Liver (tissue), 9 donors: ENCODE data around the gene NDC1. TPM values are rescaled to one million over a fixed set of nuclear protein-coding genes. Genes with fewer than 3 reads are reported as not detected.

ENCODE experiments used
- DNase-seq: peaks from one replicate; pipeline ENCODE4 v3.0.0-alpha.2; 2017; ENCODE audit warnings: low spot score
- H3K27ac ChIP-seq, 2 donors: one replicate each; pipeline ENCODE4 v1.7.0; 2013; ENCODE audit warnings: inconsistent platforms in 2 of 2, low read length in 2 of 2, control low read depth in 1 of 2, low read depth in 1 of 2, mild to moderate bottlenecking in 1 of 2
- H3K27me3 ChIP-seq, 4 donors: one replicate each; pipeline versions ENCODE4 v1.6.1 to v1.7.0; 2013; ENCODE audit warnings: low read length in 3 of 4, inconsistent platforms in 1 of 4, mild to moderate bottlenecking in 1 of 4, moderate library complexity in 1 of 4; ENCODE audit not compliant: control insufficient read depth in 4 of 4, insufficient read depth in 4 of 4
- H3K36me3 ChIP-seq, 4 donors: one replicate each; pipeline versions ENCODE4 v1.6.1 to v1.7.0; 2013; ENCODE audit warnings: low read length in 3 of 4, mild to moderate bottlenecking in 3 of 4, low read depth in 1 of 4, moderate library complexity in 1 of 4; ENCODE audit not compliant: control insufficient read depth in 4 of 4, insufficient read depth in 3 of 4
- H3K4me1 ChIP-seq, 4 donors: one replicate each; pipeline versions ENCODE4 v1.6.1 to v1.7.0; 2013; ENCODE audit warnings: low read length in 3 of 4, mild to moderate bottlenecking in 3 of 4, moderate library complexity in 1 of 4; ENCODE audit not compliant: control insufficient read depth in 4 of 4, insufficient read depth in 4 of 4
- H3K4me3 ChIP-seq, 3 donors: one replicate each; pipeline versions ENCODE4 v1.6.1 to v1.7.0; 2013; ENCODE audit warnings: low read length in 3 of 3, control low read depth in 1 of 3, low read depth in 1 of 3, mild to moderate bottlenecking in 1 of 3
- H3K9ac ChIP-seq, 2 donors: one replicate each; pipeline ENCODE4 v1.7.0; 2013; ENCODE audit warnings: low read length in 2 of 2, mild to moderate bottlenecking in 2 of 2, moderate library complexity in 2 of 2, control low read depth in 1 of 2, low read depth in 1 of 2
- H3K9me3 ChIP-seq, 4 donors: one replicate each; pipeline versions ENCODE4 v1.6.1 to v1.7.0; 2013; ENCODE audit warnings: low read length in 3 of 4; ENCODE audit not compliant: control insufficient read depth in 4 of 4
- EGR1 ChIP-seq, 2 donors: IDR thresholded peaks; 2 replicates each; pipeline ENCODE4 v1.6.1; 2016 to 2018; ENCODE audit warnings: antibody characterized with exemption in 2 of 2, low read depth in 2 of 2
- FOXA1 ChIP-seq: IDR thresholded peaks from 2 replicates; pipeline ENCODE4 v1.6.1; 2016; ENCODE audit warnings: antibody characterized with exemption
- GABPA ChIP-seq, 2 donors: IDR thresholded peaks in 1 of 2; conservative IDR thresholded peaks in 1 of 2; 2 replicates each; pipeline ENCODE4 v1.6.1; 2016; ENCODE audit warnings: antibody characterized with exemption in 2 of 2, mild to moderate bottlenecking in 1 of 2, moderate library complexity in 1 of 2
- HNF4A ChIP-seq, 2 donors: conservative IDR thresholded peaks; 2 replicates each; pipeline ENCODE4 v1.6.1; 2016; ENCODE audit warnings: antibody characterized with exemption in 2 of 2, mild to moderate bottlenecking in 2 of 2
- HNF4G ChIP-seq: IDR thresholded peaks from 2 replicates; pipeline ENCODE4 v1.6.1; 2016; ENCODE audit warnings: antibody characterized with exemption
- REST ChIP-seq: IDR thresholded peaks from 2 replicates; pipeline ENCODE4 v1.6.1; 2016; ENCODE audit warnings: antibody characterized with exemption, mild to moderate bottlenecking
- RXRA ChIP-seq, 2 donors: IDR thresholded peaks; 2 replicates each; pipeline ENCODE4 v1.6.1; 2017 to 2018; ENCODE audit warnings: antibody characterized with exemption in 2 of 2, mild to moderate bottlenecking in 1 of 2
- SP1 ChIP-seq: IDR thresholded peaks from 2 replicates; pipeline ENCODE4 v1.6.1; 2018; ENCODE audit warnings: antibody characterized with exemption, mild to moderate bottlenecking
- TAF1 ChIP-seq: conservative IDR thresholded peaks from 2 replicates; pipeline ENCODE4 v1.6.1; 2016; ENCODE audit warnings: antibody characterized with exemption, mild to moderate bottlenecking
- YY1 ChIP-seq: IDR thresholded peaks from 2 replicates; pipeline ENCODE4 v1.6.1; 2016; ENCODE audit warnings: antibody characterized with exemption, mild to moderate bottlenecking
- ZBTB33 ChIP-seq: IDR thresholded peaks from 2 replicates; pipeline ENCODE4 v1.6.1; 2016; ENCODE audit warnings: antibody characterized with exemption
- WGBS: extraction: QIAGEN DNeasy Blood & Tissue Kit; methylation state at CpG from one replicate; pipeline ENCODE4 v1.1.7; 2013; 5-methylcytosine and 5-hydroxymethylcytosine counted together
- polyA plus RNA-seq, 2 donors: library from polyadenylated mRNA; stranded (reverse) in 1 of 2; unstranded in 1 of 2; fragments of 200-250 nt in 1 of 2; fragments of >200 nt in 1 of 2; fragmentation: Nextera tagmentation in 1 of 2; extraction: Ambion mirVana in 1 of 2; gene quantifications; one replicate each; pipeline versions ENCODE4 v1.2.1 to v1.2.3, GENCODE V29; 2013 to 2015
- total RNA-seq, 2 donors: library from RNA; depleted of rRNA; stranded (reverse); fragments of >200 nt; gene quantifications; one replicate each; pipeline ENCODE4 v1.2.3, GENCODE V29; 2014
- TF ChIP-seq, protein P1 (sequence below): fragments of 150-350 bp; IDR thresholded peaks from 2 replicates; pipeline ENCODE4 v1.5.1; 2017; ENCODE audit warnings: improper control_type of control experiment, low read depth, low read length; ENCODE audit not compliant: missing input control
- TF ChIP-seq, protein P2 (sequence below): IDR thresholded peaks from 2 replicates; pipeline ENCODE4 v1.6.1; 2016; ENCODE audit warnings: antibody characterized with exemption
- TF ChIP-seq, protein P3 (sequence below): IDR thresholded peaks from 2 replicates; pipeline ENCODE4 v1.6.1; 2016; ENCODE audit warnings: antibody characterized with exemption
- donor health status: healthy.
- donor health status: healthy.
- donor health status: healthy.
- donor health status: healthy.
- donor health status: healthy.

The NDC1 gene
- total and polyA plus RNA-seq, 4 donors: 2.2 to 17.9 (median 5.8) TPM

DNA sequence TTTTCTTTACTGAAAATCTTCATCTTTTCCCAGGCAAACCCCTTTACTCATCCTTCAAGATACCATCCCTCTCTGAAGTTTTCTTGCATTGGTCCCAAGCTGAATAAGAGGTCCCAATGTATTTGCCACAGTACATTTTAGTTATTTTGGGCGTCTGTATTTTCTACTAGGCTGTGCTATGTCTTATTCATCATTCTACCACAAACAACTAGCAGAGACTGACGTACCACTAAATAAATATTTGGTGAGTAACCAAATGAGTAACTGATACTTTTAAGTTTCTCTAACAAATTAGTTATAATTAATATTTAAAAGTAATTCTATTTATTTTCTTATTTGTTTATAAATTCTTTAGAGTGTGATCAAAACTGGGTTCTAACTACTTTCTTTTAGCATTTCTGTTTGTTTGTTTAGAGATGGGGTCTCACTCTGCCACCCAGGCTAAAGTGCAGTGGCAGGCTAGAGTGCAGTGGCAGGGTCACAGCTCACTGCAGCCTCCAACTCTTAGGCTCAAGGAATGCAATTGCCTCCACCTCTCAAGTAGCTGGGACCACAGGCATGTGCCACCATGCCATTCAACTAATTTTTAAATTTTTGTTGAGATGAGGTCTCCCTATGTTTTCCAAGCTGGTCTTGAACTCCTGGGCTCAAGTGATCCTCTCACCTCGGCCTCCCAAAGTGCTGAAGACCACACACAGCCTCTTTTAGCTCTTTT is 33.1 kb downstream of the NDC1 start:
- no peak for TF ChIP-seq FOXA1
- no peak for TF ChIP-seq REST
- no peak for TF ChIP-seq RXRA (IDR thresholded peaks at IDR 0.05)
- no peak for TF ChIP-seq TAF1
- TF ChIP-seq ZBTB33: no peak
- no peak for TF ChIP-seq HNF4G
- TF ChIP-seq YY1: no peak
- TF ChIP-seq, protein P1, sequence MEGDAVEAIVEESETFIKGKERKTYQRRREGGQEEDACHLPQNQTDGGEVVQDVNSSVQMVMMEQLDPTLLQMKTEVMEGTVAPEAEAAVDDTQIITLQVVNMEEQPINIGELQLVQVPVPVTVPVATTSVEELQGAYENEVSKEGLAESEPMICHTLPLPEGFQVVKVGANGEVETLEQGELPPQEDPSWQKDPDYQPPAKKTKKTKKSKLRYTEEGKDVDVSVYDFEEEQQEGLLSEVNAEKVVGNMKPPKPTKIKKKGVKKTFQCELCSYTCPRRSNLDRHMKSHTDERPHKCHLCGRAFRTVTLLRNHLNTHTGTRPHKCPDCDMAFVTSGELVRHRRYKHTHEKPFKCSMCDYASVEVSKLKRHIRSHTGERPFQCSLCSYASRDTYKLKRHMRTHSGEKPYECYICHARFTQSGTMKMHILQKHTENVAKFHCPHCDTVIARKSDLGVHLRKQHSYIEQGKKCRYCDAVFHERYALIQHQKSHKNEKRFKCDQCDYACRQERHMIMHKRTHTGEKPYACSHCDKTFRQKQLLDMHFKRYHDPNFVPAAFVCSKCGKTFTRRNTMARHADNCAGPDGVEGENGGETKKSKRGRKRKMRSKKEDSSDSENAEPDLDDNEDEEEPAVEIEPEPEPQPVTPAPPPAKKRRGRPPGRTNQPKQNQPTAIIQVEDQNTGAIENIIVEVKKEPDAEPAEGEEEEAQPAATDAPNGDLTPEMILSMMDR: no peak
- no peak for TF ChIP-seq HNF4A (conservative IDR thresholded peaks at IDR 0.05)
- TF ChIP-seq GABPA (IDR thresholded peaks at IDR 0.05 in 1 of 2, conservative IDR thresholded peaks at IDR 0.05 in 1 of 2): no peak
- TF ChIP-seq, protein P2, sequence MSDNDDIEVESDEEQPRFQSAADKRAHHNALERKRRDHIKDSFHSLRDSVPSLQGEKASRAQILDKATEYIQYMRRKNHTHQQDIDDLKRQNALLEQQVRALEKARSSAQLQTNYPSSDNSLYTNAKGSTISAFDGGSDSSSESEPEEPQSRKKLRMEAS: no peak
- TF ChIP-seq SP1: no peak
- no peaks in the 10 kb centered on the region for H3K9me3 ChIP-seq
- H3K36me3 ChIP-seq: peaks cover 2 to 13% (median 5%) of the 10 kb centered on the region in 4 donors
- no peak for DNase-seq
- 97% methylated on average over 3 of the region's 3 CpGs for WGBS
- H3K27me3 ChIP-seq: no peaks in the 10 kb centered on the region
- H3K27ac ChIP-seq: no peak overlapping the region
- no peaks in the 10 kb centered on the region for H3K4me1 ChIP-seq
- no peak overlapping the region for H3K9ac ChIP-seq
- no peak overlapping the region for H3K4me3 ChIP-seq

- no peak for TF ChIP-seq EGR1 (IDR thresholded peaks at IDR 0.05; ENCODE audit: low read depth in 2 of 2)
- no peak for TF ChIP-seq REST
- no peak for TF ChIP-seq SP1
- no peak for TF ChIP-seq GABPA (IDR thresholded peaks at IDR 0.05 in 1 of 2, conservative IDR thresholded peaks at IDR 0.05 in 1 of 2)
- TF ChIP-seq, protein P3, sequence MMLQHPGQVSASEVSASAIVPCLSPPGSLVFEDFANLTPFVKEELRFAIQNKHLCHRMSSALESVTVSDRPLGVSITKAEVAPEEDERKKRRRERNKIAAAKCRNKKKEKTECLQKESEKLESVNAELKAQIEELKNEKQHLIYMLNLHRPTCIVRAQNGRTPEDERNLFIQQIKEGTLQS: no peak
- TF ChIP-seq, protein P2: no peak
- DNase-seq: no peak
Measured at GRCh38 chr1:53804181-53804580, 33.9 kb downstream of the NDC1 start.

More at GRCh38 chr1:53804181-53804580, 33.9 kb downstream of the NDC1 start:
- Histone ChIP-seq H3K9me3 (no peaks in the 10 kb centered on the region), H3K9ac (no peak overlapping the region), H3K4me1 (no peaks in the 10 kb centered on the region), H3K27me3 (no peaks in the 10 kb centered on the region), H3K27ac (no peak overlapping the region), H3K4me3 (no peak overlapping the region), H3K36me3 (peaks cover 2 to 13% (median 7%) of the 10 kb centered on the region in 4 donors)
- 98% methylated on average over 7 of the region's 7 CpGs for WGBS
